A549 (cell line): Measurements from ENCODE around the gene AMER3. TPM values are rescaled to one million over a fixed set of nuclear protein-coding genes. Genes with fewer than 3 reads are reported as not detected.

Experiments used
- ATAC-seq, 2 experiments: fragments of 200-7000 bp in 1 of 2; fragments of >200 bp in 1 of 2; cut with Nextera tagmentation in 1 of 2; cut with Tn5 transposase in 1 of 2; 3 replicates each; pipeline versions ENCODE4 v1.8.0 to v1.9.1; 2018 to 2020; ENCODE audit warnings: mild to moderate bottlenecking in 1 of 2, moderate library complexity in 1 of 2
- CTCF ChIA-PET: fragments of 300-600 bp; sonication (Branson Sonifier 250); formaldehyde crosslinking; extraction: SDS; loops from one replicate; lab custom pipeline; 2021; ENCODE audit warnings: antibody characterized with exemption, inconsistent platforms; lab: Yijun Ruan, JAX
- POLR2A ChIA-PET: fragments of 350-600 bp; formaldehyde crosslinking; extraction: SDS; loops from one replicate; lab custom pipeline; 2021; ENCODE audit warnings: antibody characterized with exemption, inconsistent platforms; lab: Yijun Ruan, JAX
- DNase-seq, 2 experiments: peaks; one replicate each; pipeline versions ENCODE4 v3.0.0 to v3.0.0-alpha.2; 2011 to 2016; ENCODE audit warnings: low read depth in 1 of 2, low spot score in 1 of 2
- FAIRE-seq: peaks from 2 replicates; lab custom pipeline; 2011; peaks lifted over from hg19 to GRCh38; lab: Jason Lieb, UNC
- H3K27ac ChIP-seq, 2 experiments: fragments of >200 bp; sonication (Bioruptor Twin); formaldehyde crosslinking; 3 replicates each; pipeline ENCODE4 v1.5.1; 2016 to 2017
- H3K4me1 ChIP-seq: fragments of >200 bp; sonication (Bioruptor Twin); formaldehyde crosslinking; 3 replicates; pipeline ENCODE4 v1.6.1; 2016
- H3K4me2 ChIP-seq: fragments of >200 bp; sonication (Bioruptor Twin); formaldehyde crosslinking; 3 replicates; pipeline ENCODE4 v1.6.1; 2016
- H3K4me3 ChIP-seq: fragments of >200 bp; sonication (Bioruptor Twin); formaldehyde crosslinking; 3 replicates; pipeline ENCODE4 v1.5.1; 2016
- H3K9me3 ChIP-seq: fragments of >200 bp; sonication (Bioruptor Twin); formaldehyde crosslinking; 3 replicates; pipeline ENCODE4 v1.6.1; 2016
- CHD2 ChIP-seq: fragments of 150-350 bp; IDR thresholded peaks from 2 replicates; pipeline ENCODE4 v1.6.1; 2014; ENCODE audit warnings: low read length; ENCODE audit not compliant: partially characterized antibody
- EHF ChIP-seq: fragments of 250-450 bp; sonication (Bioruptor Pico); IDR thresholded peaks from 2 replicates; pipeline ENCODE4 v1.5.0; 2020; ENCODE audit warnings: mild to moderate bottlenecking
- ESRRA ChIP-seq: fragments of 150-350 bp; IDR thresholded peaks from 2 replicates; pipeline ENCODE4 v1.6.1; 2014; ENCODE audit warnings: mild to moderate bottlenecking, low read length, borderline replicate concordance
- FOSB ChIP-seq: fragments of 250-450 bp; sonication (Bioruptor Pico); IDR thresholded peaks from 2 replicates; pipeline ENCODE4 v1.5.0; 2020; ENCODE audit warnings: mild to moderate bottlenecking, moderate library complexity
- HEYL ChIP-seq: fragments of 250-450 bp; sonication (Bioruptor Pico); IDR thresholded peaks from 2 replicates; pipeline ENCODE4 v1.8.0; 2021; ENCODE audit warnings: mild to moderate bottlenecking, moderate library complexity
- HOXB13 ChIP-seq: fragments of 250-450 bp; sonication (Bioruptor Pico); IDR thresholded peaks from 2 replicates; pipeline ENCODE4 v1.5.0; 2020; ENCODE audit warnings: low read depth, mild to moderate bottlenecking, moderate library complexity
- KDM1A ChIP-seq: fragments of 200-600 bp; sonication (generic); IDR thresholded peaks from 2 replicates; pipeline ENCODE4 v1.6.1; 2016; ENCODE audit warnings: low read depth, mild to moderate bottlenecking
- MYC ChIP-seq: IDR thresholded peaks from 2 replicates; pipeline ENCODE4 v1.6.1; 2012; ENCODE audit warnings: mild to moderate bottlenecking, inconsistent platforms, low read length, improper control_type of control experiment, borderline replicate concordance
- NPAS2 ChIP-seq: fragments of 250-450 bp; sonication (Bioruptor Pico); IDR thresholded peaks from 2 replicates; pipeline ENCODE4 v1.8.0; 2022; ENCODE audit warnings: mild to moderate bottlenecking, moderate library complexity, borderline replicate concordance
- NR3C1 ChIP-seq: fragments of >200 bp; sonication (Bioruptor Twin); formaldehyde crosslinking; IDR thresholded peaks from 3 replicates; pipeline ENCODE4 v1.6.1; 2017
- PBX3 ChIP-seq: IDR thresholded peaks from 2 replicates; pipeline ENCODE4 v1.6.1; 2012
- POLR2A ChIP-seq: IDR thresholded peaks from 2 replicates; pipeline ENCODE4 v1.6.1; 2012; ENCODE audit warnings: mild to moderate bottlenecking, low read length
- RARB ChIP-seq: fragments of 250-450 bp; sonication (Bioruptor Pico); IDR thresholded peaks from 2 replicates; pipeline ENCODE4 v1.8.0; 2021; ENCODE audit warnings: mild to moderate bottlenecking, moderate library complexity
- RFX5 ChIP-seq: fragments of 450-650 bp; IDR thresholded peaks from 2 replicates; pipeline ENCODE4 v1.7.1; 2014; ENCODE audit warnings: antibody characterized with exemption, mild to moderate bottlenecking, moderate library complexity
- SREBF2 ChIP-seq: fragments of 450-650 bp; IDR thresholded peaks from 2 replicates; pipeline ENCODE4 v1.6.1; 2014; ENCODE audit warnings: mild to moderate bottlenecking, moderate library complexity
- USF2 ChIP-seq: fragments of 450-650 bp; IDR thresholded peaks from 2 replicates; pipeline ENCODE4 v1.6.1; 2014; ENCODE audit warnings: antibody characterized with exemption
- ZSCAN20 ChIP-seq: fragments of 250-450 bp; sonication (Bioruptor Pico); IDR thresholded peaks from 2 replicates; pipeline ENCODE4 v1.8.0; 2022; ENCODE audit warnings: mild to moderate bottlenecking, moderate library complexity
- WGBS: methylation state at CpG from one replicate; pipeline ENCODE4 v1.1.6; 2017; ENCODE audit errors: missing lambda C conversion rate; 5-methylcytosine and 5-hydroxymethylcytosine counted together
- polyA plus RNA-seq, 4 experiments: library from polyadenylated mRNA; depleted of rRNA in 3 of 4; stranded (reverse); fragments of >200 nt; fragmentation: RNase III in 1 of 4; extraction: RNeasy Plus Mini Kit Qiagen cat#74134 plus additional on column Dnase treatment in 1 of 4; gene quantifications; 2 replicates in 3 of 4; 3 replicates in 1 of 4; pipeline ENCODE4 v1.2.3, GENCODE V29; 2011 to 2017
- TF ChIP-seq, protein P1 (sequence below): fragments of >200 bp; sonication (Bioruptor Twin); formaldehyde crosslinking; IDR thresholded peaks from 3 replicates; pipeline ENCODE4 v1.6.1; 2016

AMER3 gene
- polyA plus RNA-seq, 2 of the 4 experiments (the other 2 are of a cell fraction), result not detected

DNA sequence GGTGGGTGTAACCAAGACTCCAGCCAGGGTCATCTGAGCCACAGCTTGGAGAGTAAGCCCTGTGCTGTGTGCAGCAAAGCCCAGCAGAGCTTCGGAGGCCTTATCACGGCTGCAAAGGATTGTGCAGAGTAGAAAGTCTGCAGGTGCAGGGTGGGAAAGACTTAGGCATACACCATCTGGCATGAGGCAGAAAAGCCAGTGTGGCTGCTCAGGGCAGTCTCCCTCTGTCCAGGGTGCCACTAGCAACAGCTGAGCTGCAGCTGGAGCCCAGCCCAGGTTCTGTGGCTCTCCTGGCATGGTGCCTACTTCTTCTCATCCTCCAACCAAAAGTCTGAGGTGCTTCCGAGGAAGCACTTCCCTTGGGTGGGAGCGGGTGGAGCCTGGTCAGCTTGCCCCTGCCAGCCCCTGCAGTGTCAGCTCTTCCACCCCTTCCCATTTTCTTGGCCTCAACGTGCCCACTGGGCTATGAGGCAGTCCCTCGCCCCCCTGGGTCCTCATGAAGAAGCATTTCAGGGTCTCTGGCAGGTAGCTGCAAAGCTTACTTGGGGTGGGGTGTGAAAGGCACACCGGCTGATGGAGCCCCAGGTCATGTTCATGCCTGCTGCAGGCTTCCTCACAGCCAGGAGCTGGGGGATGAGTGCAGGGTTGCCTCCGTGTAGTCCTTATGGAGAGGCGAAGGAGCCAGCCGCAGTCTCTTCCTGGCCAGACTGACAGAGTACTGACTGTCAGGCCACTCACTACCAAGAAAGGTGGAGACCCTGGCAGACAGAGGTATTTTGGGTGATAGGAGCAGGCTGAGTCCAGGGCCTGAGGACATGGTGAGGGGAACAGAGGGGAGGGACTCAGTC lies 4.8 kb downstream of the AMER3 start:
- POLR2A ChIA-PET, result no interaction called here
- H3K4me2 ChIP-seq, result no peak overlapping the region
- FAIRE-seq, result no peak
- TF ChIP-seq POLR2A (no peak), NPAS2 (no peak), USF2 (no peak), HOXB13 (CRISPR knock-in tag) (no peak), FOSB (CRISPR knock-in tag) (no peak), CHD2 (no peak), NR3C1 (no peak), RARB (no peak), HEYL (CRISPR knock-in tag) (no peak), EHF (CRISPR knock-in tag) (no peak)
- TF ChIP-seq, all 56 proteins: peak for 0
- DNase-seq, result no peak
- Histone ChIP-seq H3K4me1 (no peaks in the 10 kb centered on the region), H3K4me3 (no peak overlapping the region), H3K9me3 (no peaks in the 10 kb centered on the region), H3K27ac (no peak overlapping the region)
- WGBS, result 12% methylated on average over 9 of the region's 10 CpGs
- CTCF ChIA-PET, result no interaction called here
- ATAC-seq, result no peak

GRCh38 chr2:130760754-130761751 lies 5.7 kb downstream of the AMER3 start:
- no peak for FAIRE-seq
- ChIA-PET CTCF (interaction anchor here (1.2 to 1.4 kb wide), 2 partner anchors 36 to 165 kb away, joined by 3 to 4 read pairs; no protein-coding TSS in a partner anchor), POLR2A (no interaction called here)

More at GRCh38 chr2:130760754-130761751, 5.7 kb downstream of the AMER3 start:
- Histone ChIP-seq H3K4me3 (no peak overlapping the region), H3K4me1 (no peaks in the 10 kb centered on the region), H3K4me2 (no peak overlapping the region), H3K9me3 (no peaks in the 10 kb centered on the region), H3K27ac (no peak overlapping the region)
- ATAC-seq (no peak), DNase-seq (no peak)
- 7% methylated on average over 12 of the region's 14 CpGs for whole genome bisulfite sequencing
- TF ChIP-seq SREBF2 (no peak), ESRRA (no peak), MYC (no peak), EHF (CRISPR knock-in tag) (no peak), RFX5 (no peak), PBX3 (no peak), KDM1A (no peak), ZSCAN20 (CRISPR knock-in tag) (no peak), FOSB (CRISPR knock-in tag) (no peak)
- TF ChIP-seq, protein P1, sequence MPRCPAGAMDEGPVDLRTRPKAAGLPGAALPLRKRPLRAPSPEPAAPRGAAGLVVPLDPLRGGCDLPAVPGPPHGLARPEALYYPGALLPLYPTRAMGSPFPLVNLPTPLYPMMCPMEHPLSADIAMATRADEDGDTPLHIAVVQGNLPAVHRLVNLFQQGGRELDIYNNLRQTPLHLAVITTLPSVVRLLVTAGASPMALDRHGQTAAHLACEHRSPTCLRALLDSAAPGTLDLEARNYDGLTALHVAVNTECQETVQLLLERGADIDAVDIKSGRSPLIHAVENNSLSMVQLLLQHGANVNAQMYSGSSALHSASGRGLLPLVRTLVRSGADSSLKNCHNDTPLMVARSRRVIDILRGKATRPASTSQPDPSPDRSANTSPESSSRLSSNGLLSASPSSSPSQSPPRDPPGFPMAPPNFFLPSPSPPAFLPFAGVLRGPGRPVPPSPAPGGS, result no peak
